H1 (cell line): ENCODE data around the gene AHCY. TPM values are rescaled to one million over a fixed set of nuclear protein-coding genes. Genes with fewer than 3 reads are reported as not detected.

Experiments used
- CTCF ChIA-PET: fragments of 300-600 bp; sonication (Branson Sonifier 250); formaldehyde crosslinking; loops from one replicate; lab custom pipeline; 2021; ENCODE audit not compliant: partially characterized antibody; lab: Charles Lee
- POLR2A ChIA-PET: fragments of 300-600 bp; sonication (Branson Sonifier 250); formaldehyde crosslinking; loops from one replicate; lab custom pipeline; 2021; ENCODE audit warnings: inconsistent platforms; ENCODE audit not compliant: partially characterized antibody; lab: Charles Lee
- DNase-seq, 2 experiments: peaks; one replicate each; pipeline versions ENCODE4 v3.0.0 to v3.0.0-alpha.2; 2010 to 2022; ENCODE audit warnings: low spot score in 2 of 2, low read depth in 1 of 2, mixed read lengths in 1 of 2
- FAIRE-seq: peaks from 2 replicates; lab custom pipeline; 2011; peaks lifted over from hg19 to GRCh38; lab: Jason Lieb, UNC
- H2AFZ ChIP-seq: 2 replicates; pipeline ENCODE4 v1.8.1; 2012; ENCODE audit warnings: low read length, inconsistent platforms
- H2AK5ac ChIP-seq: 2 replicates; pipeline ENCODE4 v1.6.1; 2013; ENCODE audit warnings: low read depth, low read length
- H2BK120ac ChIP-seq: replicated peaks from 2 replicates; pipeline ENCODE3; 2013; ENCODE audit warnings: low read depth, low read length, inconsistent platforms
- H2BK12ac ChIP-seq: 2 replicates; pipeline ENCODE4 v1.6.1; 2013; ENCODE audit warnings: low read depth, low read length
- H2BK15ac ChIP-seq: 2 replicates; pipeline ENCODE4 v1.6.1; 2013; ENCODE audit warnings: low read length
- H2BK20ac ChIP-seq: 2 replicates; pipeline ENCODE4 v1.6.1; 2013; ENCODE audit warnings: low read length
- H2BK5ac ChIP-seq: 2 replicates; pipeline ENCODE4 v1.6.1; 2013; ENCODE audit warnings: low read depth, low read length
- H3K14ac ChIP-seq: 2 replicates; pipeline ENCODE4 v1.6.1; 2013; ENCODE audit warnings: inconsistent platforms; ENCODE audit not compliant: insufficient read length
- H3K18ac ChIP-seq: 2 replicates; pipeline ENCODE4 v1.6.1; 2013; ENCODE audit warnings: low read length; ENCODE audit errors: extremely low read depth
- H3K23ac ChIP-seq: 2 replicates; pipeline ENCODE4 v1.6.1; 2013; ENCODE audit warnings: inconsistent platforms; ENCODE audit not compliant: insufficient read length
- H3K23me2 ChIP-seq: 2 replicates; pipeline ENCODE4 v1.6.1; 2013; ENCODE audit warnings: low read depth, low read length
- H3K27ac ChIP-seq: 2 replicates; pipeline ENCODE4 v1.6.1; 2011; ENCODE audit warnings: low read depth, low read length, inconsistent platforms
- H3K27me3 ChIP-seq, 4 experiments: replicated peaks in 1 of 4; 1 replicate in 1 of 4; 2 replicates in 3 of 4; pipeline versions ENCODE4 v1.6.1 to v1.8.1; 2011 to 2013; ENCODE audit warnings: low read length in 3 of 4, mild to moderate bottlenecking in 3 of 4, inconsistent platforms in 2 of 4, mixed read lengths in 2 of 4, moderate library complexity in 1 of 4; ENCODE audit not compliant: control insufficient read depth in 3 of 4, insufficient read depth in 3 of 4; ENCODE audit errors: extremely low read depth in 1 of 4
- H3K36me3 ChIP-seq, 4 experiments: 2 replicates each; pipeline versions ENCODE4 v1.6.1 to v1.8.1; 2011 to 2013; ENCODE audit warnings: mild to moderate bottlenecking in 4 of 4, low read length in 3 of 4, moderate library complexity in 2 of 4, control low read depth in 1 of 4, inconsistent platforms in 1 of 4; ENCODE audit not compliant: insufficient read depth in 4 of 4, control insufficient read depth in 2 of 4
- H3K4ac ChIP-seq: replicated peaks from 2 replicates; pipeline ENCODE3; 2013; ENCODE audit warnings: low read length, low read depth, mixed read lengths, inconsistent platforms; ENCODE audit not compliant: insufficient read length
- H3K4me1 ChIP-seq, 4 experiments: replicated peaks in 1 of 4; 1 replicate in 1 of 4; 2 replicates in 3 of 4; pipeline versions ENCODE4 v1.6.1 to v1.8.1; 2011 to 2013; ENCODE audit warnings: low read length in 3 of 4, inconsistent platforms in 2 of 4, mixed read lengths in 1 of 4; ENCODE audit not compliant: insufficient read depth in 4 of 4, control insufficient read depth in 3 of 4
- H3K4me2 ChIP-seq, 2 experiments: 2 replicates each; pipeline versions ENCODE4 v1.6.1 to v1.8.1; 2011 to 2013; ENCODE audit warnings: low read depth in 2 of 2, low read length in 2 of 2, control low read depth in 1 of 2, inconsistent platforms in 1 of 2, mild to moderate bottlenecking in 1 of 2; ENCODE audit not compliant: insufficient read depth in 1 of 2
- H3K4me3 ChIP-seq, 4 experiments: fragments of 200-600, 300-600 bp in 1 of 4; sonication (generic), shearing (Covaris generic), sonication (Bioruptor Twin) in 1 of 4; 2 replicates each; pipeline versions ENCODE4 v1.5.1 to v1.8.1; 2011 to 2016; ENCODE audit warnings: low read length in 4 of 4, low read depth in 3 of 4, control low read depth in 2 of 4, inconsistent platforms in 2 of 4, mild to moderate bottlenecking in 2 of 4, mixed read lengths in 1 of 4, moderate library complexity in 1 of 4; ENCODE audit not compliant: insufficient read depth in 2 of 4; ENCODE audit errors: extremely low read depth in 1 of 4
- H3K56ac ChIP-seq: replicated peaks from 2 replicates; pipeline ENCODE3; 2013; ENCODE audit warnings: low read depth, mild to moderate bottlenecking, mixed read lengths, low read length, inconsistent platforms; ENCODE audit not compliant: insufficient read length
- H3K79me1 ChIP-seq: 2 replicates; pipeline ENCODE4 v1.6.1; 2013; ENCODE audit warnings: low read depth, low read length, control low read depth
- H3K79me2 ChIP-seq, 2 experiments: 2 replicates each; pipeline versions ENCODE4 v1.6.1 to v1.8.1; 2012 to 2013; ENCODE audit warnings: low read length in 2 of 2, mild to moderate bottlenecking in 2 of 2, inconsistent platforms in 1 of 2; ENCODE audit not compliant: insufficient read depth in 2 of 2, control insufficient read depth in 1 of 2
- H3K9ac ChIP-seq, 4 experiments: replicated peaks in 1 of 4; 1 replicate in 1 of 4; 2 replicates in 3 of 4; pipeline versions ENCODE4 v1.6.1 to v1.8.1; 2011 to 2013; ENCODE audit warnings: low read depth in 3 of 4, low read length in 3 of 4, control low read depth in 2 of 4, mild to moderate bottlenecking in 2 of 4, moderate library complexity in 2 of 4, inconsistent platforms in 1 of 4; ENCODE audit errors: extremely low read depth in 1 of 4
- H3K9me3 ChIP-seq, 2 experiments: 2 replicates each; pipeline versions ENCODE4 v1.6.1 to v1.8.1; 2012 to 2013; ENCODE audit warnings: mild to moderate bottlenecking in 2 of 2, moderate library complexity in 2 of 2, control low read depth in 1 of 2, inconsistent platforms in 1 of 2, low read depth in 1 of 2, low read length in 1 of 2, mixed read lengths in 1 of 2; ENCODE audit not compliant: insufficient read depth in 2 of 2
- H4K20me1 ChIP-seq, 2 experiments: replicated peaks in 1 of 2; 2 replicates each; pipeline versions ENCODE3 to v1.8.1; 2011 to 2013; ENCODE audit warnings: inconsistent platforms in 2 of 2, low read length in 2 of 2, mild to moderate bottlenecking in 1 of 2; ENCODE audit not compliant: insufficient read depth in 2 of 2, control insufficient read depth in 1 of 2
- H4K5ac ChIP-seq: 2 replicates; pipeline ENCODE4 v1.6.1; 2013; ENCODE audit warnings: low read length, low read depth, mixed read lengths, inconsistent platforms; ENCODE audit not compliant: insufficient read length
- H4K8ac ChIP-seq: 2 replicates; pipeline ENCODE4 v1.8.0; 2013; ENCODE audit warnings: mild to moderate bottlenecking, moderate library complexity, low read length, inconsistent platforms; ENCODE audit not compliant: insufficient read depth; ENCODE audit errors: extremely low read depth
- H4K91ac ChIP-seq: replicated peaks from 2 replicates; pipeline ENCODE3; 2013; ENCODE audit warnings: low read length, mixed read lengths, inconsistent platforms; ENCODE audit not compliant: insufficient read length
- ATF3 ChIP-seq: IDR thresholded peaks from 2 replicates; pipeline ENCODE4 v1.6.1; 2011; ENCODE audit warnings: low read depth, mild to moderate bottlenecking, low read length; ENCODE audit not compliant: insufficient read depth
- CEBPB ChIP-seq: IDR thresholded peaks from 2 replicates; pipeline ENCODE4 v1.6.1; 2012; ENCODE audit warnings: low read depth, low read length
- EGR1 ChIP-seq: IDR thresholded peaks from 2 replicates; pipeline ENCODE4 v1.6.1; 2011; ENCODE audit warnings: low read depth, low read length, borderline replicate concordance
- KDM1A ChIP-seq: fragments of 200-600, 300-600 bp; sonication (generic); IDR thresholded peaks from 2 replicates; pipeline ENCODE4 v1.7.1; 2016; ENCODE audit warnings: mild to moderate bottlenecking, low read length, borderline replicate concordance
- TCF12 ChIP-seq: IDR thresholded peaks from 2 replicates; pipeline ENCODE4 v1.6.1; 2011; ENCODE audit warnings: low read depth, mild to moderate bottlenecking, low read length
- WGBS, 2 experiments: shearing (Covaris generic) in 1 of 2; methylation state at CpG; one replicate each; pipeline versions ENCODE4 v1.1.6 to v1.1.7; 2013 to 2015; ENCODE audit warnings: low lambda C conversion rate in 2 of 2, mixed read lengths in 2 of 2, inconsistent platforms in 1 of 2, low coverage in 1 of 2, missing lambda C conversion rate in 1 of 2; ENCODE audit not compliant: insufficient replicate concordance in 2 of 2, insufficient coverage in 1 of 2, insufficient read length in 1 of 2; ENCODE audit errors: extremely low coverage in 1 of 2, missing lambda C conversion rate in 1 of 2; 5-methylcytosine and 5-hydroxymethylcytosine counted together
- polyA plus RNA-seq, 7 experiments: library from polyadenylated mRNA; depleted of rRNA in 3 of 7; stranded (reverse) in 5 of 7; unstranded in 2 of 7; fragments of >200 nt in 5 of 7; fragments of 200-250 nt in 2 of 7; gene quantifications; 1 replicate in 5 of 7; 2 replicates in 1 of 7; 4 replicates in 1 of 7; pipeline versions ENCODE4 v1.2.1 to v1.2.3, GENCODE V29; 2011 to 2013; ENCODE audit warnings: missing spikeins in 2 of 7, mixed read lengths in 2 of 7
- total RNA-seq: library from RNA; stranded (reverse); fragmentation: NEBNext Ultra II Directional; extraction: Animal tissue kit (Norgen Biotek cat#: 25700); gene quantifications from 2 replicates; pipeline ENCODE4 v1.2.1, GENCODE V29; 2021

Gene AHCY
- total and polyA plus RNA-seq, 2 of the 8 experiments (the other 6 are each of a cell fraction or from before 2014, with no cell fraction given), result 404 to 638 TPM

- no peak overlapping the region for H4K5ac ChIP-seq
- no peak overlapping the region for H3K23ac ChIP-seq
- no peak overlapping the region for H2BK5ac ChIP-seq
- no peak overlapping the region for H2BK12ac ChIP-seq
- no peak overlapping the region for H2BK120ac ChIP-seq
- no peaks in the 10 kb centered on the region for H3K9me3 ChIP-seq
- H3K4me1 ChIP-seq, result peaks cover 0 to 7% (median 2%) of the 10 kb centered on the region in 4 experiments; a peak in 3 of 7 replicates
- H3K79me2 ChIP-seq, result no peaks in the 10 kb centered on the region
- TF ChIP-seq CEBPB, result no peak
- TF ChIP-seq TCF12, result no peak
- no peak for TF ChIP-seq ATF3
- no peak for TF ChIP-seq KDM1A
- TF ChIP-seq EGR1, result no peak
- no peak for FAIRE-seq
- no peak overlapping the region for H3K4me3 ChIP-seq
- H2AK5ac ChIP-seq, result no peak overlapping the region
- no peak overlapping the region for H3K18ac ChIP-seq
- H4K20me1 ChIP-seq, result no peaks in the 10 kb centered on the region
- H3K4ac ChIP-seq, result no peak overlapping the region
- H2BK20ac ChIP-seq, result no peak overlapping the region
- no peak for DNase-seq
- no peak overlapping the region for H3K27ac ChIP-seq
- no peak overlapping the region for H3K14ac ChIP-seq
- no peaks in the 10 kb centered on the region for H3K27me3 ChIP-seq
- H3K23me2 ChIP-seq, result no peaks in the 10 kb centered on the region; the same call in 1 of the 2 replicates
- WGBS, 2 experiments, result 94% methylated on average over 10 of the region's 10 CpGs; no CpG with 5 or more reads in 1 of the 2 experiments
- no peak overlapping the region for H3K9ac ChIP-seq
- H4K91ac ChIP-seq, result no peak overlapping the region
- H3K79me1 ChIP-seq, result no peaks in the 10 kb centered on the region
- no peak overlapping the region for H3K56ac ChIP-seq
- no peaks in the 10 kb centered on the region for H3K36me3 ChIP-seq
- no peak overlapping the region for H2BK15ac ChIP-seq
- no peak overlapping the region for H3K4me2 ChIP-seq
- no peak overlapping the region; the same call in 1 of the 2 replicates for H4K8ac ChIP-seq
- no peak overlapping the region for H2AFZ ChIP-seq
- ChIA-PET CTCF (interaction anchor here (1.0 to 2.1 kb wide), 3 partner anchors 26 to 195 kb away, joined by 3 to 8 read pairs (median 4); no protein-coding TSS in a partner anchor), POLR2A (interaction anchor here (1.1 to 1.8 kb wide), 2 partner anchors 20 to 153 kb away, joined by 4 read pairs; partner anchors contain the start of gene ITCH)
These were observed 40.5 kb upstream of the AHCY start for GRCh38 chr20:34343458-34344211.
